GM21529 (cell line): ENCODE results near the gene SMS.

Experiments
- ATAC-seq: cut with Tn5 transposase; IDR thresholded peaks from one replicate; pipeline ENCODE4 v1.9.1; 2021; ENCODE audit not compliant: unreplicated experiment

SMS gene

GRCh38 chrX:22035236-22035635, 94.7 kb downstream of the SMS start:
- ATAC-seq = no peak

DNA sequence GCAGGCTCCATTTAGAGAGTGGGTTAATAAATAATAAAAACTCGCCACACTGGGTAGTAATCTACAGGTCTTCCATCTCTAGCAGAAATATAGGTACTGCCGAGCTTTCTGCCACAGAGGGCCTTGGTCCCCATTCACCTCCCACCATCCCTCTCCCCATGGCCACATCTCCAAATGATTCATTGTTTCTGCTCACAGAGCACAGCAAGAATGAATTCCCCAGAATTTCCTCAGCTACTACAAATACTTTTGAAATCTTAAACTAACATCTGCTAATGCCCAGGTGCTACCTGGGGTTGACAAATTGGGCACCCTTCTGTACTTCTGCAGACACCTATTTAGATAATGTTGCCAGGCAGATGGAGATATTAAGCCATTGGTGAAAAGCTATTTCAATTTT, 96.7 kb downstream of the SMS start:
- ATAC-seq = no peak

DNA sequence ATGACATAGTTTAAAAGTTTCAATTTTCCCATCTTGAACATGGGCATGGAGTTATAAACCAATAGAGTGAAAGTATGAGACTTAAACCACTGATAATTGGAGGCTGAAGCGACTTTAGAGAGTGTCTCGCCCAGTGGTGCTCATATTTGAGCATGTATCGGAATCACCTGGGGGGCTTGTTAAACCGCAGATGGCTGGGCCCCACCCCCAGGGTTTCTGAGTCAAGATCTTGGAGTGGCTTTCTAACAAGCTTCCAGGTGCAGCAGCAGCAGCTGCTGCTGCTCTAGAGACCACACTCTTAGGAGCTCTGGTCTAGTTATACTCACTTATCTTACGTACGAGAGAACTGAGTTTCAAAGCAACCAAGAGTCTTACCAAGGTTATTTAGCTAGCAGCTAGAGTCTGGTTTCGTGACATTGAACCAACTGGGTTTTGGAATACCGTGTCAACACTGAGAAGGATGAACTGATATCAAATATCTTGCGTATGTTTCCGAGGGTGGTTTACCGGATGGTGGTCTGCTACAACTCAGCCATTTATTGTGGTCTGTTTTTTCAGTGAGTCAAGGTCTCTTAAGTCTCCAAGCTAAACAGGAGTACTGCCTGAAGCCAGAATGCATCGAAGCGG, 97.5 kb downstream of the SMS start:
- ATAC-seq = no peak

GRCh38 chrX:22039541-22039940, 99.0 kb downstream of the SMS start:
- no peak for ATAC-seq

DNA sequence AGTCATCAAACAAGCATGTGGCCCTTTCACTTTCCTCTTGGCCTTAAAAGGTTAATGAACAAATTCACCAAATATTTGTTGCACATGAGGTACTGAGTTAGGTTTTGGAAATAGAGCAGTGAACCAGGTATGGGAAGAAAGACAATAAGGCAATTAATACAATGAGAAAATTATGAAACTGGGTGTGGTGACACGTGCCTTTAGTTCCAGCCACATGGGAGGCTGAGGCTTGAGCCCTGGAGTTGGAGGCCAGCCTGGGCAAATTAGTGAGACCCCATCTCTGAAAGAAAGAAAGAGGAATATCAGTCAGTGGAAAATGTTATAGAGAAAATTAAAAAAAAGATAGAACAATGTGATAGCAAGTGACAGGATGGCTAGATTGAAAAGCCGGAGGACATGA, 99.7 kb downstream of the SMS start:
- no peak for ATAC-seq

DNA sequence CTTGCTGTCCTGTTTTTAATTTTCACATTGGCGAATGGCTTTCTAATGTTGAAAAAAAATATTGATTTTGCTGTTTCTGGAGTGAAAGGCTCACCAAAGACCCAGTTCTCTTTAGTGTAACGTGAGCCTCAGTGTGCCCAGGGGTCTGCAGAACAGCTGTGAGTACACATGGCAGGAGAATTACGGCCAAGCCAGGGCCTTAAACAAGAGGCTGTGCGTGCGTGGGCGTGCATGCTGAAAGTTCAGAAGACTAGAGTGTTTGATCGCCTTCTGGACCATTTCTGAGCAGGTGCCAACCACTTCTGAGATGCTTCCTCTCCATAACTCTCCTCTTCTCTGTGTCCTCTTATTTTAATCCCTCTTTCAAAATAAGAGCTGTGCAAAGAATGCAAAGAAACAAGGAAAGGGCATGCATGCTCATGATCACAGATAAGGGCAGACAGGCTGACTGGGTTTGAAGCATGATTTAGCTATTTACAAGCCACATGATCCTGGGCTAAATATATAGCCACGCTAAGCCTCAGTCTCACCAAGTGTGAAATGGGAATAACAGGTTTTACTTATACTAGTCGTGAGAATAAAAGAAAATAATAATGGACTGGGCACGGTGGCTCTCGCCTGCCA, 101.5 kb downstream of the SMS start:
- no peak for ATAC-seq

GRCh38 chrX:22043872-22044271, 103.4 kb downstream of the SMS start:
- no peak for ATAC-seq
